Ishikawa (cell line): Measurements from ENCODE around the gene UNC5C.

Source experiments
- CEBPB ChIP-seq: IDR thresholded peaks from 2 replicates; pipeline ENCODE4 v1.6.1; 2012
- CREB1 ChIP-seq: IDR thresholded peaks from 2 replicates; pipeline ENCODE4 v1.6.1; 2012; ENCODE audit warnings: low read depth
- EGR1 ChIP-seq: IDR thresholded peaks from 2 replicates; pipeline ENCODE4 v1.6.1; 2012
- EP300 ChIP-seq: IDR thresholded peaks from 2 replicates; pipeline ENCODE4 v1.6.1; 2012; ENCODE audit warnings: borderline replicate concordance
- FOXM1 ChIP-seq: IDR thresholded peaks from 2 replicates; pipeline ENCODE4 v1.6.1; 2012; ENCODE audit warnings: low read depth, borderline replicate concordance
- MAX ChIP-seq: IDR thresholded peaks from 2 replicates; pipeline ENCODE4 v1.6.1; 2012
- NFIC ChIP-seq: IDR thresholded peaks from 2 replicates; pipeline ENCODE4 v1.6.1; 2012
- RAD21 ChIP-seq: IDR thresholded peaks from 2 replicates; pipeline ENCODE4 v1.6.1; 2012; ENCODE audit warnings: low read depth
- REST ChIP-seq: IDR thresholded peaks from 2 replicates; pipeline ENCODE4 v1.6.1; 2012; ENCODE audit warnings: low read depth, mild to moderate bottlenecking
- TAF1 ChIP-seq: IDR thresholded peaks from 2 replicates; pipeline ENCODE4 v1.6.1; 2012; ENCODE audit warnings: low read depth, mild to moderate bottlenecking
- TCF12 ChIP-seq: IDR thresholded peaks from 2 replicates; pipeline ENCODE4 v1.6.1; 2012; ENCODE audit warnings: low read depth
- TEAD4 ChIP-seq: IDR thresholded peaks from 2 replicates; pipeline ENCODE4 v1.6.1; 2012
- USF1 ChIP-seq: IDR thresholded peaks from 2 replicates; pipeline ENCODE4 v1.6.1; 2012
- YY1 ChIP-seq: IDR thresholded peaks from 2 replicates; pipeline ENCODE4 v1.6.1; 2012; ENCODE audit warnings: low read depth
- ZBTB7A ChIP-seq: IDR thresholded peaks from 2 replicates; pipeline ENCODE4 v1.6.1; 2012; ENCODE audit warnings: low read depth

The UNC5C gene

GRCh38 chr4:95225849-95226248, 322.9 kb downstream of the UNC5C start:
- TF ChIP-seq NFIC = no peak
- TF ChIP-seq TCF12 = no peak
- no peak for TF ChIP-seq MAX
- no peak for TF ChIP-seq EGR1
- no peak for TF ChIP-seq TEAD4
- no peak for TF ChIP-seq FOXM1
- no peak for TF ChIP-seq RAD21
- TF ChIP-seq REST = no peak
- no peak for TF ChIP-seq YY1
- TF ChIP-seq TAF1 = no peak
- no peak for TF ChIP-seq CEBPB
- no peak for TF ChIP-seq USF1
- TF ChIP-seq ZBTB7A = no peak
- no peak for TF ChIP-seq CREB1
- no peak for TF ChIP-seq EP300

GRCh38 chr4:95224402-95224801, 324.4 kb downstream of the UNC5C start:
- no peak for TF ChIP-seq TCF12
- no peak for TF ChIP-seq EP300
- no peak for TF ChIP-seq FOXM1
- no peak for TF ChIP-seq TEAD4
- no peak for TF ChIP-seq TAF1

GRCh38 chr4:95220205-95221175, 328.3 kb downstream of the UNC5C start:
- no peak for TF ChIP-seq YY1
- TF ChIP-seq CEBPB = no peak
- no peak for TF ChIP-seq TCF12
- TF ChIP-seq FOXM1 = no peak
- TF ChIP-seq ZBTB7A = no peak
- TF ChIP-seq RAD21 = no peak
- TF ChIP-seq EP300 = no peak
- no peak for TF ChIP-seq TEAD4
- TF ChIP-seq CREB1 = no peak

GRCh38 chr4:95219109-95219508, 329.7 kb downstream of the UNC5C start:
- TF ChIP-seq EP300 = no peak
- TF ChIP-seq FOXM1 = no peak

- no peak for TF ChIP-seq YY1
- TF ChIP-seq TEAD4 = no peak
- no peak for TF ChIP-seq USF1
- TF ChIP-seq CEBPB = no peak
- no peak for TF ChIP-seq FOXM1
- TF ChIP-seq EGR1 = no peak
- TF ChIP-seq CREB1 = no peak
- no peak for TF ChIP-seq TAF1
- no peak for TF ChIP-seq RAD21
- TF ChIP-seq EP300 = no peak
- TF ChIP-seq MAX = no peak
- TF ChIP-seq TCF12 = no peak
- TF ChIP-seq ZBTB7A = no peak
- TF ChIP-seq NFIC = no peak
- TF ChIP-seq REST = no peak
These were observed 331.6 kb downstream of the UNC5C start for GRCh38 chr4:95217197-95217596.
